Activated B cell treated with CpG ODN at 0.5 μM for 24 hours (primary cell): ENCODE results near the gene SEC61B. TPM values are rescaled to one million over a fixed set of nuclear protein-coding genes. Genes with fewer than 3 reads are reported as not detected.
A peak's percentile ranks its signal among the peaks of the same experiment; 100 is the strongest.

Source experiments
- ATAC-seq: fragments of 200-7000 bp; cut with Tn5 transposase; one replicate; pipeline ENCODE4 v1.10.0; 2021; ENCODE audit warnings: low read depth, mild to moderate bottlenecking, moderate library complexity
- CTCF ChIA-PET: fragments of 350-600 bp; sonication (Branson Sonifier 250); formaldehyde crosslinking; loops from one replicate; lab custom pipeline; 2021; ENCODE audit warnings: antibody characterized with exemption; lab: Charles Lee
- POLR2A ChIA-PET: fragments of 350-600 bp; sonication (Branson Sonifier 250); formaldehyde crosslinking; loops from one replicate; lab custom pipeline; 2021; ENCODE audit warnings: antibody characterized with exemption; lab: Charles Lee
- DNase-seq: peaks from one replicate; pipeline ENCODE4 v3.0.0; 2022
- H3K27ac Mint-ChIP-seq: one replicate; pipeline ENCODE4 v1.8.0; 2020; ENCODE audit warnings: mixed read lengths
- H3K27me3 Mint-ChIP-seq: one replicate; pipeline ENCODE4 v1.8.0; 2021; ENCODE audit warnings: mixed read lengths
- H3K36me3 Mint-ChIP-seq: one replicate; pipeline ENCODE4 v1.8.0; 2021; ENCODE audit warnings: low read depth, mixed read lengths
- H3K4me1 Mint-ChIP-seq: one replicate; pipeline ENCODE4 v1.8.0; 2021; ENCODE audit warnings: mixed read lengths
- H3K4me3 Mint-ChIP-seq: one replicate; pipeline ENCODE4 v1.8.0; 2020; ENCODE audit warnings: mild to moderate bottlenecking, mixed read lengths
- H3K9me3 Mint-ChIP-seq: one replicate; pipeline ENCODE4 v1.8.0; 2020; ENCODE audit warnings: mixed read lengths
- intact Hi-C: fragments of 100-400 bp; cut with micrococcal nuclease; formaldehyde crosslinking; loops from one replicate; pipeline ENCODE4 v1.15.1; 2024
- total RNA-seq: library from RNA; stranded (reverse); gene quantifications from 2 replicates; pipeline ENCODE4 v1.2.3, GENCODE V29; 2022
- TF ChIP-seq, protein P1 (sequence below): fragments of 200-600 bp; IDR thresholded peaks from one replicate; pipeline ENCODE4 v1.8.0; 2022; ENCODE audit warnings: antibody characterized with exemption, mild to moderate bottlenecking

The SEC61B gene
- total RNA-seq, 1 donor from 2014 or later, result 200 TPM

GRCh38 chr9:99184475-99185347, 37.4 kb upstream of the SEC61B start:
- DNase-seq, result peak; percentile 76
- TF ChIP-seq, protein P1, sequence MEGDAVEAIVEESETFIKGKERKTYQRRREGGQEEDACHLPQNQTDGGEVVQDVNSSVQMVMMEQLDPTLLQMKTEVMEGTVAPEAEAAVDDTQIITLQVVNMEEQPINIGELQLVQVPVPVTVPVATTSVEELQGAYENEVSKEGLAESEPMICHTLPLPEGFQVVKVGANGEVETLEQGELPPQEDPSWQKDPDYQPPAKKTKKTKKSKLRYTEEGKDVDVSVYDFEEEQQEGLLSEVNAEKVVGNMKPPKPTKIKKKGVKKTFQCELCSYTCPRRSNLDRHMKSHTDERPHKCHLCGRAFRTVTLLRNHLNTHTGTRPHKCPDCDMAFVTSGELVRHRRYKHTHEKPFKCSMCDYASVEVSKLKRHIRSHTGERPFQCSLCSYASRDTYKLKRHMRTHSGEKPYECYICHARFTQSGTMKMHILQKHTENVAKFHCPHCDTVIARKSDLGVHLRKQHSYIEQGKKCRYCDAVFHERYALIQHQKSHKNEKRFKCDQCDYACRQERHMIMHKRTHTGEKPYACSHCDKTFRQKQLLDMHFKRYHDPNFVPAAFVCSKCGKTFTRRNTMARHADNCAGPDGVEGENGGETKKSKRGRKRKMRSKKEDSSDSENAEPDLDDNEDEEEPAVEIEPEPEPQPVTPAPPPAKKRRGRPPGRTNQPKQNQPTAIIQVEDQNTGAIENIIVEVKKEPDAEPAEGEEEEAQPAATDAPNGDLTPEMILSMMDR, result peak; percentile 81
- Mint-ChIP-seq H3K4me1 (peaks cover 98% of the 10 kb centered on the region), H3K27me3 (no peaks in the 10 kb centered on the region), H3K4me3 (peak overlapping the region; percentile 57), H3K27ac (peak overlapping the region; percentile 95), H3K36me3 (peaks cover 2% of the 10 kb centered on the region), H3K9me3 (no peaks in the 10 kb centered on the region)
- ChIA-PET CTCF (interaction anchor here (0.6 to 8.4 kb wide), 39 partner anchors 8 to 1139 kb away, joined by 3 to 120 read pairs (median 5); partner anchors contain the start of genes ALG2 and SEC61B), POLR2A (interaction anchor here (0.6 to 10.8 kb wide), 24 partner anchors 9 to 1261 kb away, joined by 3 to 191 read pairs (median 5); partner anchors contain the start of genes ALG2, NR4A3, SEC61B and TGFBR1)
- intact Hi-C loops, result loop anchor here (1.0 to 5.0 kb wide), 18 partner anchors 17 to 1139 kb away; partner anchors contain the start of genes INVS and SEC61B
- peak; percentile 80 for ATAC-seq

DNA sequence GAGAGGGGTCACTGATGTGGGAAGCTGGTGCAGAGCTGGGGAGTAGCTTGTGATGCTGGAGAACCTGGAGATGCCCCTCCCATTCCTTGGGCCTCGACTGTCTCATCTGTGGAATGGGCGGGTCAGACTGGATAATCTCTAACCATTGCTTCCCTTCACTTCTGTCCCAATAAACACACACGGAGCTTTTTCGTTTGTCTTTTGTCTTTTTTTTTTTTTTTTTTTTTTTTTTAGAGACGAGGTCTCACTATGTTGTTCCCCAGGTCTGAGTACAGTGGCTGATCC, 36.8 kb upstream of the SEC61B start:
- peaks cover 2% of the 10 kb centered on the region for H3K36me3 Mint-ChIP-seq
- H3K27ac Mint-ChIP-seq, result peak overlapping the region; percentile 95
- ChIA-PET POLR2A (interaction anchor here (0.6 to 10.8 kb wide), 12 partner anchors 10 to 1261 kb away, joined by 4 to 191 read pairs (median 11); partner anchors contain the start of genes ALG2, NR4A3 and SEC61B), CTCF (interaction anchor here (0.6 to 8.4 kb wide), 31 partner anchors 9 to 1138 kb away, joined by 3 to 120 read pairs (median 7); partner anchors contain the start of genes ALG2 and SEC61B)
- intact Hi-C loops, result loop anchor here (2.0 kb wide), 1 partner anchor 1026 kb away; no protein-coding TSS in a partner anchor
- TF ChIP-seq, protein P1, result no peak
- DNase-seq (no peak), ATAC-seq (no peak)
- H3K9me3 Mint-ChIP-seq, result no peaks in the 10 kb centered on the region
- no peaks in the 10 kb centered on the region for H3K27me3 Mint-ChIP-seq
- peaks cover 98% of the 10 kb centered on the region for H3K4me1 Mint-ChIP-seq
- peak overlapping the region; percentile 57 for H3K4me3 Mint-ChIP-seq

- no peaks in the 10 kb centered on the region for H3K27me3 Mint-ChIP-seq
- H3K9me3 Mint-ChIP-seq, result no peaks in the 10 kb centered on the region
- TF ChIP-seq, protein P1, result no peak
- H3K4me3 Mint-ChIP-seq, result no peak overlapping the region
- peaks cover 95% of the 10 kb centered on the region for H3K4me1 Mint-ChIP-seq
- intact Hi-C loops, result loop anchor here (2.0 kb wide), 1 partner anchor 1025 kb away; no protein-coding TSS in a partner anchor
- H3K27ac Mint-ChIP-seq, result peak overlapping the region; percentile 61
- no peak for ATAC-seq
- CTCF ChIA-PET, result interaction anchor here (0.5 to 8.4 kb wide), 16 partner anchors 10 to 1139 kb away, joined by 3 to 120 read pairs (median 12); partner anchors contain the start of genes ALG2 and SEC61B
- H3K36me3 Mint-ChIP-seq, result peaks cover 2% of the 10 kb centered on the region
- no peak for DNase-seq
- POLR2A ChIA-PET, result interaction anchor here (1.1 to 10.8 kb wide), 9 partner anchors 11 to 636 kb away, joined by 3 to 191 read pairs (median 14); partner anchors contain the start of genes ALG2, NR4A3 and SEC61B
Observed at GRCh38 chr9:99185934-99186333, 36.1 kb upstream of the SEC61B start.

DNA sequence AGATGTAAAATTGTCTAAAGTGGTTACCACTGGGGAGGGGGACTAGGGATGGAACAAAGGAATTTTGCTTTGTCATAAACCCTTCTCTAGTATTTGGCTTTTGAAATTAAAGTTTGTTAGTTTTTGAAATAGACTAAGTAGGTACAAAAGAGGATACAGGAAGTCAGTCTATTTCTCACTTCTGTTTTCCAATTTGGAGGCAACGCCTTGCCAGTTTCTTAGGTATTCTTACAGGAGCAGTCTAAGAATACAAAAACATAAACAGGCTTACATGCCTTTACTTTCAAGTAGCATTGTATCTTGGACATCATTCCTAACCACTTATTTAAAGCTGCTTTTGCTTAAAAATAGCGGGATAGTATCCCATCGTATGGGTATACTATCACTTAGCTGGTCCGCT, 34.8 kb upstream of the SEC61B start:
- ChIA-PET POLR2A (interaction anchor here (0.6 to 10.8 kb wide), 12 partner anchors 9 to 635 kb away, joined by 3 to 191 read pairs (median 6); partner anchors contain the start of genes ALG2, NR4A3 and SEC61B), CTCF (interaction anchor here (2.2 to 8.4 kb wide), 3 partner anchors 22 to 112 kb away, joined by 7 to 120 read pairs (median 89); no protein-coding TSS in a partner anchor)
- Mint-ChIP-seq H3K27ac (peak overlapping the region; percentile 80), H3K36me3 (no peaks in the 10 kb centered on the region), H3K4me3 (peak overlapping the region; percentile 35), H3K27me3 (no peaks in the 10 kb centered on the region), H3K9me3 (no peaks in the 10 kb centered on the region), H3K4me1 (peaks cover 81% of the 10 kb centered on the region)
- ATAC-seq, result no peak
- TF ChIP-seq, protein P1, result no peak
- DNase-seq, result no peak
- intact Hi-C loops, result no loop called here
